D721Med (cell line): ENCODE data around the gene DBI.

Experiments
- DNase-seq: peaks from one replicate; pipeline ENCODE4 v3.0.0; 2011; ENCODE audit warnings: low spot score; ENCODE audit not compliant: insufficient read length
- FAIRE-seq: peaks from 2 replicates; lab custom pipeline; 2011; peaks lifted over from hg19 to GRCh38; lab: Jason Lieb, UNC
- CTCF ChIP-seq: IDR thresholded peaks from 2 replicates; pipeline ENCODE4 v1.5.1; 2012; ENCODE audit warnings: mild to moderate bottlenecking, control low read depth; ENCODE audit not compliant: insufficient read depth; ENCODE audit errors: missing control alignments

DBI gene

GRCh38 chr2:119332953-119333352, 33.8 kb upstream of the DBI start:
- FAIRE-seq = no peak
- no peak for TF ChIP-seq CTCF
- DNase-seq = no peak

- DNase-seq = no peak
- no peak for FAIRE-seq
- TF ChIP-seq CTCF = no peak
Observed at GRCh38 chr2:119333360-119333759, 33.4 kb upstream of the DBI start.

GRCh38 chr2:119333833-119334232, 32.9 kb upstream of the DBI start:
- FAIRE-seq (no peak), DNase-seq (no peak)
- no peak for TF ChIP-seq CTCF

GRCh38 chr2:119337749-119338148, 29.0 kb upstream of the DBI start:
- no peak for DNase-seq
- no peak for TF ChIP-seq CTCF
- no peak for FAIRE-seq

GRCh38 chr2:119338272-119338671, 28.5 kb upstream of the DBI start:
- FAIRE-seq = no peak
- no peak for TF ChIP-seq CTCF
- no peak for DNase-seq

GRCh38 chr2:119338826-119339561, 27.8 kb upstream of the DBI start:
- DNase-seq = no peak

More at GRCh38 chr2:119338826-119339561, 27.8 kb upstream of the DBI start:
- TF ChIP-seq CTCF = no peak
- FAIRE-seq = no peak
